Suprapubic skin (tissue), 4 donors: Measurements from ENCODE around the gene GET3. TPM values are rescaled to one million over a fixed set of nuclear protein-coding genes. Genes with fewer than 3 reads are reported as not detected.

Experiments
- DNase-seq, 2 donors: peaks; one replicate each; pipeline ENCODE4 v3.0.0-alpha.2; 2019; ENCODE audit warnings: low spot score in 2 of 2
- H3K27ac ChIP-seq: fragments of 200-600 bp; sonication (generic); one replicate; pipeline ENCODE4 v1.5.1; 2019
- H3K27me3 ChIP-seq: fragments of 200-600 bp; sonication (generic); one replicate; pipeline ENCODE4 v1.5.1; 2019
- H3K36me3 ChIP-seq: fragments of 200-600 bp; sonication (generic); one replicate; pipeline ENCODE4 v1.5.1; 2019
- H3K4me1 ChIP-seq: fragments of 200-600 bp; sonication (generic); one replicate; pipeline ENCODE4 v1.5.1; 2019
- H3K4me3 ChIP-seq: fragments of 200-600 bp; sonication (generic); one replicate; pipeline ENCODE4 v1.5.1; 2019; ENCODE audit warnings: mild to moderate bottlenecking
- H3K9me3 ChIP-seq: fragments of 200-600 bp; sonication (generic); one replicate; pipeline ENCODE4 v1.5.1; 2019
- CTCF ChIP-seq, 2 donors: fragments of 200-600 bp in 1 of 2; fragments of 450-650 bp in 1 of 2; sonication (generic) in 1 of 2; IDR thresholded peaks; one replicate each; pipeline ENCODE4 v1.5.1; 2016 to 2019; ENCODE audit warnings: antibody characterized with exemption in 2 of 2, mild to moderate bottlenecking in 1 of 2, moderate library complexity in 1 of 2
- EP300 ChIP-seq: sonication (generic); formaldehyde crosslinking; IDR thresholded peaks from one replicate; pipeline ENCODE4 v1.6.1; 2017; ENCODE audit warnings: antibody characterized with exemption
- POLR2A ChIP-seq, 2 donors: fragments of 450-650 bp; IDR thresholded peaks; one replicate each; pipeline ENCODE4 v1.6.1; 2017; ENCODE audit warnings: antibody characterized with exemption in 2 of 2, mild to moderate bottlenecking in 2 of 2, moderate library complexity in 2 of 2
- POLR2AphosphoS5 ChIP-seq, 3 donors: sonication (generic); formaldehyde crosslinking; IDR thresholded peaks; one replicate each; pipeline ENCODE4 v1.6.1; 2017; ENCODE audit warnings: antibody characterized with exemption in 3 of 3
- WGBS: methylation state at CpG from one replicate; pipeline ENCODE4 v1.1.5; 2018; 5-methylcytosine and 5-hydroxymethylcytosine counted together
- total RNA-seq, 4 donors: library from RNA; depleted of rRNA; stranded (reverse); fragments of >200 nt; gene quantifications; one replicate each; pipeline ENCODE4 v1.1.0, GENCODE V29; 2016

Gene GET3
- total RNA-seq, 4 donors from 2014 or later: 26.2 to 63.6 (median 56.9) TPM

GRCh38 chr19:12787458-12787857 is 50.2 kb downstream of the GET3 start:
- peaks cover 80% of the 10 kb centered on the region for H3K4me1 ChIP-seq
- WGBS: 70% methylated on average over 10 of the region's 10 CpGs
- H3K27me3 ChIP-seq: no peaks in the 10 kb centered on the region
- DNase-seq: no peak
- H3K27ac ChIP-seq: peak overlapping the region; percentile 97
- TF ChIP-seq CTCF (IDR thresholded peaks at IDR 0.05) (no peak), POLR2AphosphoS5 (IDR thresholded peaks at IDR 0.05) (no peak), EP300 (no peak), POLR2A (IDR thresholded peaks at IDR 0.05) (no peak)
- H3K9me3 ChIP-seq: no peaks in the 10 kb centered on the region
- H3K36me3 ChIP-seq: no peaks in the 10 kb centered on the region
- H3K4me3 ChIP-seq: no peak overlapping the region

- Histone ChIP-seq H3K9me3 (no peaks in the 10 kb centered on the region), H3K27me3 (no peaks in the 10 kb centered on the region), H3K36me3 (no peaks in the 10 kb centered on the region), H3K27ac (peak overlapping the region; percentile 97), H3K4me1 (peaks cover 73% of the 10 kb centered on the region), H3K4me3 (peak overlapping the region; percentile 88)
- no peak for DNase-seq
- WGBS: 33% methylated on average over 4 of the region's 4 CpGs
- TF ChIP-seq POLR2AphosphoS5 (IDR thresholded peaks at IDR 0.05): no peak
- TF ChIP-seq CTCF (IDR thresholded peaks at IDR 0.05): no peak
- TF ChIP-seq POLR2A (IDR thresholded peaks at IDR 0.05): no peak
- TF ChIP-seq EP300: no peak
Observed at GRCh38 chr19:12788042-12788681, 50.9 kb downstream of the GET3 start.

GRCh38 chr19:12788682-12789097 is 51.4 kb downstream of the GET3 start:
- peaks cover 69% of the 10 kb centered on the region for H3K4me1 ChIP-seq
- H3K27ac ChIP-seq: peak overlapping the region; percentile 97
- H3K9me3 ChIP-seq: no peaks in the 10 kb centered on the region
- no peaks in the 10 kb centered on the region for H3K36me3 ChIP-seq
- WGBS: 1% methylated on average over 11 of the region's 12 CpGs
- peak in 1 of 2 donors; percentile 90 for DNase-seq
- no peaks in the 10 kb centered on the region for H3K27me3 ChIP-seq
- TF ChIP-seq CTCF (IDR thresholded peaks at IDR 0.05): no peak
- TF ChIP-seq POLR2AphosphoS5 (IDR thresholded peaks at IDR 0.05): no peak
- no peak for TF ChIP-seq EP300
- TF ChIP-seq POLR2A (IDR thresholded peaks at IDR 0.05): peak in 1 of 2 donors; percentile 20
- H3K4me3 ChIP-seq: peak overlapping the region; percentile 88

- no peaks in the 10 kb centered on the region for H3K27me3 ChIP-seq
- H3K4me3 ChIP-seq: peak overlapping the region; percentile 88
- TF ChIP-seq POLR2A (IDR thresholded peaks at IDR 0.05) (peak in 1 of 2 donors; percentile 16), POLR2AphosphoS5 (IDR thresholded peaks at IDR 0.05) (no peak)
- no peaks in the 10 kb centered on the region for H3K36me3 ChIP-seq
- peak overlapping the region; percentile 97 for H3K27ac ChIP-seq
- no peaks in the 10 kb centered on the region for H3K9me3 ChIP-seq
- DNase-seq: peak in 1 of 2 donors; percentile 79
- 1% methylated on average over 7 of the region's 46 CpGs for WGBS
- peaks cover 69% of the 10 kb centered on the region for H3K4me1 ChIP-seq
Observed at GRCh38 chr19:12789098-12789903, 52.0 kb downstream of the GET3 start.

GRCh38 chr19:12789904-12790619 is 52.8 kb downstream of the GET3 start:
- TF ChIP-seq POLR2A (IDR thresholded peaks at IDR 0.05): peak in 1 of 2 donors; percentile 75
- TF ChIP-seq POLR2AphosphoS5 (IDR thresholded peaks at IDR 0.05): peak; percentile 60 to 97 (median 92)
- TF ChIP-seq EP300: no peak
- TF ChIP-seq CTCF (IDR thresholded peaks at IDR 0.05): no peak
- peaks cover 69% of the 10 kb centered on the region for H3K4me1 ChIP-seq
- DNase-seq: peak; percentile 97 to 98
- H3K9me3 ChIP-seq: no peaks in the 10 kb centered on the region
- H3K27ac ChIP-seq: peak overlapping the region; percentile 97
- H3K27me3 ChIP-seq: no peaks in the 10 kb centered on the region
- under 1% methylated on average over 15 of the region's 56 CpGs for whole genome bisulfite sequencing
- H3K4me3 ChIP-seq: peak overlapping the region; percentile 88
- H3K36me3 ChIP-seq: no peaks in the 10 kb centered on the region
